Caki2 (cell line): ENCODE results near the gene CFAP119. TPM values are rescaled to one million over a fixed set of nuclear protein-coding genes. Genes with fewer than 3 reads are reported as not detected.

Source experiments
- DNase-seq: peaks from one replicate; pipeline ENCODE4 v3.0.0-alpha.2; 2015; ENCODE audit warnings: low read depth
- in situ Hi-C: cut with HindIII; loops from 2 replicates; pipeline ENCODE4 v1.10.0; 2016; ENCODE audit warnings: low sequenced_read_pairs, low pct_unique_long_range_greater_than_20kb, mixed read lengths
- total RNA-seq: library from RNA; depleted of rRNA; stranded (reverse); fragments of >200 nt; shearing (Covaris generic); gene quantifications from 2 replicates; pipeline ENCODE4 v1.2.3, GENCODE V29; 2014; ENCODE audit warnings: low replicate concordance; rRNA removed

CFAP119 gene
- total RNA-seq, 1 experiment from 2014 or later, result 12.3 TPM

- no peak for DNase-seq
- in situ Hi-C loops, result no loop called here
Observed at GRCh38 chr16:30728899-30729672, 32.8 kb downstream of the CFAP119 start.

- DNase-seq, result no peak
- in situ Hi-C loops, result no loop called here
Observed at GRCh38 chr16:30728321-30728720, 33.5 kb downstream of the CFAP119 start.

- in situ Hi-C loops, result no loop called here
- no peak for DNase-seq
Observed at GRCh38 chr16:30725418-30725792, 36.5 kb downstream of the CFAP119 start.

- no peak for DNase-seq
- in situ Hi-C loops, result no loop called here
Observed at GRCh38 chr16:30724641-30725417, 37.0 kb downstream of the CFAP119 start.

GRCh38 chr16:30723725-30724355, 38.0 kb downstream of the CFAP119 start:
- in situ Hi-C loops, result no loop called here
- DNase-seq, result no peak

GRCh38 chr16:30722916-30723315, 38.9 kb downstream of the CFAP119 start:
- in situ Hi-C loops, result no loop called here

GRCh38 chr16:30722443-30722842, 39.4 kb downstream of the CFAP119 start:
- in situ Hi-C loops, result no loop called here
- no peak for DNase-seq

More at GRCh38 chr16:30722916-30723315, 38.9 kb downstream of the CFAP119 start:
- DNase-seq, result no peak

GRCh38 chr16:30721606-30722005, 40.3 kb downstream of the CFAP119 start:
- in situ Hi-C loops, result no loop called here
- no peak for DNase-seq

- no peak for DNase-seq
- in situ Hi-C loops, result no loop called here
Observed at GRCh38 chr16:30721167-30721566, 40.7 kb downstream of the CFAP119 start.

GRCh38 chr16:30720694-30721093, 41.2 kb downstream of the CFAP119 start:
- in situ Hi-C loops, result no loop called here
- DNase-seq, result no peak

- no peak for DNase-seq
- in situ Hi-C loops, result no loop called here
Observed at GRCh38 chr16:30720086-30720485, 41.8 kb downstream of the CFAP119 start.

GRCh38 chr16:30715750-30716445, 46.0 kb downstream of the CFAP119 start:
- no peak for DNase-seq
- in situ Hi-C loops, result no loop called here

GRCh38 chr16:30711712-30712111, 50.1 kb downstream of the CFAP119 start:
- in situ Hi-C loops, result no loop called here
- no peak for DNase-seq

GRCh38 chr16:30710971-30711370, 50.9 kb downstream of the CFAP119 start:
- DNase-seq, result no peak

More at GRCh38 chr16:30710971-30711370, 50.9 kb downstream of the CFAP119 start:
- in situ Hi-C loops, result no loop called here

Other genes starting within 250 kb of the CFAP119 start
- 97.6 and 99.4 TPM in 2 replicates for gene ZNF768, start 235.5 kb downstream of the CFAP119 start, total RNA-seq
- gene ZNF747, start 227.2 kb downstream of the CFAP119 start, total RNA-seq, result 29.1 and 46.8 TPM in 2 replicates
- 9.0 and 9.1 TPM in 2 replicates for gene ZNF764, start 203.7 kb downstream of the CFAP119 start, total RNA-seq
- gene ZNF688, start 190.3 kb downstream of the CFAP119 start, total RNA-seq, result 30.5 and 31.2 TPM in 2 replicates
- 2.8 and 7.6 TPM in 2 replicates for gene ZNF785, start 176.4 kb downstream of the CFAP119 start, total RNA-seq
- gene ZNF689, start 151.7 kb downstream of the CFAP119 start, total RNA-seq, result 7.0 and 12.0 TPM in 2 replicates
- 7.0 and 8.8 TPM in 2 replicates for gene PRR14, start 111.1 kb downstream of the CFAP119 start, total RNA-seq
- gene FBRS, start 103.6 kb downstream of the CFAP119 start, total RNA-seq, result 18.2 and 19.7 TPM in 2 replicates
- gene SRCAP, start 62.9 kb downstream of the CFAP119 start, total RNA-seq, result 9.4 and 19.0 TPM in 2 replicates
- 32.0 and 53.5 TPM in 2 replicates for gene PHKG2, start 13.6 kb downstream of the CFAP119 start, total RNA-seq
- gene RNF40, start 260 bp upstream of the CFAP119 start, total RNA-seq, result 107 and 110 TPM in 2 replicates
- gene ZNF629, start 25.1 kb upstream of the CFAP119 start, total RNA-seq, result 14.0 and 17.5 TPM in 2 replicates
- 154 and 157 TPM in 2 replicates for gene BCL7C, start 132.0 kb upstream of the CFAP119 start, total RNA-seq
- 0.84 and 2.9 TPM in 2 replicates for gene CTF1, start 134.6 kb upstream of the CFAP119 start, total RNA-seq
- gene FBXL19, start 161.5 kb upstream of the CFAP119 start, total RNA-seq, result 51.9 and 58.5 TPM in 2 replicates
- gene ORAI3, start 187.0 kb upstream of the CFAP119 start, total RNA-seq, result 82.7 and 96.5 TPM in 2 replicates
- gene SETD1A, start 195.7 kb upstream of the CFAP119 start, total RNA-seq, result 0.81 and 1.2 TPM in 2 replicates
- 73.0 and 95.3 TPM in 2 replicates for gene HSD3B7, start 223.1 kb upstream of the CFAP119 start, total RNA-seq
- 0.46 TPM in 1 of 2 replicates, not detected in the other for gene STX1B, start 248.6 kb upstream of the CFAP119 start, total RNA-seq